Esophagus (tissue), 2 donors: ENCODE data around the gene CIB1. TPM values are rescaled to one million over a fixed set of nuclear protein-coding genes. Genes with fewer than 3 reads are reported as not detected.
A peak's percentile ranks its signal among the peaks of the same experiment; 100 is the strongest.
"Not testable (repeated sequence)": the region's sequence is repeated elsewhere in the genome, so short reads cannot be mapped to it uniquely, and the experiment has no call there.

ENCODE experiments used
- H3K27ac ChIP-seq, 2 donors: one replicate each; pipeline ENCODE4 v1.5.1; 2013; ENCODE audit warnings: low read depth in 2 of 2, mild to moderate bottlenecking in 2 of 2, inconsistent platforms in 1 of 2, low read length in 1 of 2, moderate library complexity in 1 of 2
- H3K27me3 ChIP-seq, 2 donors: one replicate each; pipeline ENCODE4 v1.6.1; 2013; ENCODE audit warnings: low read length in 2 of 2, control low read depth in 1 of 2, mild to moderate bottlenecking in 1 of 2; ENCODE audit not compliant: insufficient read depth in 2 of 2, control insufficient read depth in 1 of 2
- H3K36me3 ChIP-seq, 2 donors: one replicate each; pipeline ENCODE4 v1.6.1; 2013; ENCODE audit warnings: low read length in 1 of 2; ENCODE audit not compliant: control insufficient read depth in 2 of 2, insufficient read depth in 2 of 2
- H3K4me1 ChIP-seq, 2 donors: one replicate each; pipeline ENCODE4 v1.6.1; 2013; ENCODE audit warnings: low read length in 1 of 2; ENCODE audit not compliant: control insufficient read depth in 2 of 2, insufficient read depth in 2 of 2
- H3K4me3 ChIP-seq, 2 donors: one replicate each; pipeline ENCODE4 v1.5.1; 2013; ENCODE audit warnings: low read length in 2 of 2, mild to moderate bottlenecking in 2 of 2, low read depth in 1 of 2, moderate library complexity in 1 of 2
- H3K9me3 ChIP-seq, 2 donors: one replicate each; pipeline ENCODE4 v1.6.1; 2013; ENCODE audit warnings: mild to moderate bottlenecking in 2 of 2, low read depth in 1 of 2, low read length in 1 of 2, moderate library complexity in 1 of 2; ENCODE audit not compliant: control insufficient read depth in 2 of 2, insufficient read depth in 1 of 2
- WGBS, 2 donors: extraction: QIAGEN DNeasy Blood & Tissue Kit; methylation state at CpG; one replicate each; pipeline ENCODE4 v1.1.7; 2013; 5-methylcytosine and 5-hydroxymethylcytosine counted together
- polyA plus RNA-seq, 2 donors: library from polyadenylated mRNA; stranded (reverse); fragments of 200-250 nt; gene quantifications; one replicate each; pipeline ENCODE4 v1.2.3, GENCODE V29; 2013
- donor health status: healthy with polysubstance abuse.
- donor health status: Bipolar disorder and iron deficiency.

CIB1 gene
- 100 to 1,000 TPM in 1 of 2 donors, 10 to 100 TPM in 1; 88.5 to 121 TPM for polyA plus RNA-seq

DNA sequence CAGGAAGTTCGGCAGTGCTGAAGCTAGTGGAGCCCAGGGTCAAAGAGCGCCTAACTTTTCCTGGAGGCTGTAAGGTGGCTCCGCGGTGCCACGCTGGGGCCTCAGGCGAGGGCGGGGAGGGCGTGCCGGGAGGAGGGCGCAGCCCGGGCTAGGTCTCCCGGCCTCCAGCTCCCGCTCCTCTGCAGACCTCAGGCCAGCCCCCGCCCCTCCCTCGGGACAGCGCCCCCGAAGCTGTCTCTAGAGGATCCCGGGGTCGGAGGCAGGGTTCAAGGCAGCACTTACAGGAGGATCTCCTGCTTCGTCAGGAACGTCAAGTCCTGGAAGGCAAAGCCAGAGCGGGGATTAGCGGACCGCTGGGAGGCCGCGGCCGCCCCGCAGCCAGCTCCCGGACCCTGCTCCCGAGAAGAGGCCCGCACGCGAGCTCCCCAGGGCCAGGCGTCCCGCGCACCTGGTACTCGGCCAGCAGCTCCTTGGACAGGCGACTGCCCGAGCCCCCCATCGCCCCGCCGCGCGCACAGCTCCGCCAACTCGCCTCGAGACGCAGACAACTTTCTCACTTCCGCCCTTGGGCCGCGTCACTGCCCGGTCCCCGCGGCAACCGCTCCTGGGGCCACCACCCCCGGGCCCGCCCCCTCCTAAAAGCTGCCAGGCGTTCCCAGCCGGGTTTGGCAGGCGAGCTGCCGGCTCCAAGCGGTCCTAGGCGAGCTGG is at the start of gene CIB1:
Gene CIB1 (minus strand): TSS at position 555 of the 709 bp plus-strand sequence. CDS start 56 bp downstream, at position 499.
- H3K9me3 ChIP-seq = no peaks in the 10 kb centered on the region
- peak within 1 kb of the TSS; percentile 94 to 98 for H3K27ac ChIP-seq
- 0% methylated on average over 45 to 63 of the region's 63 CpGs for WGBS, 2 donors
- H3K36me3 ChIP-seq = peaks cover 2 to 19% of the 10 kb centered on the region in 2 donors
- H3K4me1 ChIP-seq = peaks cover 4 to 28% of the 10 kb centered on the region in 2 donors
- peak within 1 kb of the TSS; percentile 60 to 74 for H3K4me3 ChIP-seq
- H3K27me3 ChIP-seq = no peaks in the 10 kb centered on the region

DNA sequence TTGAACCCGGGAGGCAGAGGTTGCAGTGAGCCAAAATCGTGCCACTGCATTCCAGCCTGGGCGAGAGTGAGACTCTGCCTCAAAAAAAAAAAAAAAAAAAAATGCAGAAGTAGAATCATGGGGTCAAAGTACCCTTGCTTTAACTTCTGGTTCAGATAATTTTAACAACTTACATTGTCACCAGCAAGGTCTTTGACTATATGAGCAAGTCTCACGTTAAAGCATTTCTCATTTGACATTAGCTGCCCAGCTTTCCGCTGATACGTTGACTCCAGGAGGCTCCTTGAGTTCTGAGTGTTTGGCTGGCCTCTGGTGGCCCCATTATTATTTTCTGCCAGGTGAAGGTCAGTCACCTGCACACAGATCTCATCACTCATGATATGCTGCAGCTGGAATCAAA is 47.9 kb upstream of the CIB1 start:
- not testable (repeated sequence) for H3K27me3 ChIP-seq, H3K36me3 ChIP-seq, H3K4me3 ChIP-seq, H3K27ac ChIP-seq, H3K9me3 ChIP-seq, H3K4me1 ChIP-seq
- 63 to 77% methylated on average over 6 of the region's 6 CpGs for WGBS, 2 donors

GRCh38 chr15:90280743-90281142 is 47.0 kb upstream of the CIB1 start:
- H3K4me3 ChIP-seq, H3K4me1 ChIP-seq, H3K27ac ChIP-seq, H3K36me3 ChIP-seq, H3K27me3 ChIP-seq, H3K9me3 ChIP-seq: not testable (repeated sequence)
- 89 to 92% methylated on average over 5 of the region's 5 CpGs for WGBS, 2 donors

GRCh38 chr15:90278467-90278866 is 44.7 kb upstream of the CIB1 start:
- H3K9me3 ChIP-seq, H3K36me3 ChIP-seq, H3K4me1 ChIP-seq, H3K27ac ChIP-seq, H3K4me3 ChIP-seq, H3K27me3 ChIP-seq: not testable (repeated sequence)
- 95 to 97% methylated on average over 12 of the region's 12 CpGs for WGBS, 2 donors

GRCh38 chr15:90271459-90272166 is 37.9 kb upstream of the CIB1 start:
- H3K36me3 ChIP-seq = peaks cover 10 to 17% of the 10 kb centered on the region in 2 donors
- no peak overlapping the region for H3K4me3 ChIP-seq
- H3K4me1 ChIP-seq = peaks cover 0 to 3% of the 10 kb centered on the region in 2 donors
- no peaks in the 10 kb centered on the region for H3K27me3 ChIP-seq
- WGBS, 2 donors = 77 to 81% methylated on average over 7 of the region's 7 CpGs
- H3K27ac ChIP-seq = no peak overlapping the region
- peaks cover 0 to 3% of the 10 kb centered on the region in 2 donors for H3K9me3 ChIP-seq

- 87 to 91% methylated on average over 10 of the region's 10 CpGs for WGBS, 2 donors
- Histone ChIP-seq H3K36me3 (peaks cover 10 to 17% of the 10 kb centered on the region in 2 donors), H3K4me3 (no peak overlapping the region), H3K4me1 (peaks cover 0 to 3% of the 10 kb centered on the region in 2 donors), H3K27me3 (no peaks in the 10 kb centered on the region), H3K27ac (no peak overlapping the region), H3K9me3 (peaks cover 0 to 3% of the 10 kb centered on the region in 2 donors)
Observed at GRCh38 chr15:90270502-90271150, 36.9 kb upstream of the CIB1 start.

GRCh38 chr15:90268415-90268814 is 34.7 kb upstream of the CIB1 start:
- H3K27ac ChIP-seq = no peak overlapping the region
- peaks cover 10 to 13% of the 10 kb centered on the region in 2 donors for H3K36me3 ChIP-seq
- WGBS, 2 donors = 47 to 48% methylated on average over 1 of the region's 1 CpG
- H3K9me3 ChIP-seq = no peaks in the 10 kb centered on the region
- H3K4me1 ChIP-seq = peaks cover 4 to 8% of the 10 kb centered on the region in 2 donors
- H3K27me3 ChIP-seq = no peaks in the 10 kb centered on the region
- H3K4me3 ChIP-seq = no peak overlapping the region

- no peaks in the 10 kb centered on the region for H3K9me3 ChIP-seq
- H3K4me3 ChIP-seq = peak overlapping the region; percentile 63 to 73
- 7 to 9% methylated on average over 15 of the region's 15 CpGs for WGBS, 2 donors
- H3K27me3 ChIP-seq = no peaks in the 10 kb centered on the region
- H3K36me3 ChIP-seq = peaks cover 5 to 8% of the 10 kb centered on the region in 2 donors
- peak overlapping the region; percentile 95 to 96 for H3K27ac ChIP-seq
- H3K4me1 ChIP-seq = peaks cover 6 to 10% of the 10 kb centered on the region in 2 donors
Observed at GRCh38 chr15:90266485-90266884, 32.7 kb upstream of the CIB1 start.

DNA sequence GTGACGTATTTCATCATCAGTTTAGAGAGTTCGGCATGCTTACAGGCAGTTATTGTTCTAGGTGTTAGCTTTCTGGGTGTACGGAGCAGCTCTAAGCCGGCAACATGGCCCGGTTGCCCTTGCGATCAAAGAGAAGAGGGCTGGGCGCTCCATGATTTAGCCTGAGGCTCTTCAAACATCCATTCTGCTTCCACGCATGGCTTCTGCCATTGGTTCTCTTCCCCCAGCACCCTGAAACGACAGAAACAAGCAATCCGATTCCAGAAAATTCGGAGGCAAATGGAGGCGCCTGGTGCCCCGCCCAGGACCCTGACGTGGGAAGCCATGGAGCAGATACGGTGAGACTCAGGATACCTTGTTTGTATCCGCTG is 32.3 kb upstream of the CIB1 start:
- 0% methylated on average over 16 of the region's 16 CpGs for WGBS, 2 donors
- H3K27me3 ChIP-seq = no peaks in the 10 kb centered on the region
- peaks cover 1 to 4% of the 10 kb centered on the region in 2 donors for H3K36me3 ChIP-seq
- peak overlapping the region; percentile 63 to 73 for H3K4me3 ChIP-seq
- peaks cover 6 to 10% of the 10 kb centered on the region in 2 donors for H3K4me1 ChIP-seq
- H3K27ac ChIP-seq = peak overlapping the region; percentile 95 to 96
- H3K9me3 ChIP-seq = no peaks in the 10 kb centered on the region
